Keratinocyte (primary cell): ENCODE data around the gene LARGE1. TPM values are rescaled to one million over a fixed set of nuclear protein-coding genes. Genes with fewer than 3 reads are reported as not detected.

Source experiments
- DNase-seq: peaks from one replicate; pipeline ENCODE4 v3.0.0-alpha.2; 2011; ENCODE audit warnings: low read depth, missing footprints, low spot score
- FAIRE-seq: peaks from 2 replicates; lab custom pipeline; 2011; peaks lifted over from hg19 to GRCh38; lab: Jason Lieb, UNC
- H2AFZ ChIP-seq: 2 replicates; pipeline ENCODE4 v1.6.0; 2012; ENCODE audit warnings: low read length, control low read depth, inconsistent platforms; ENCODE audit not compliant: control insufficient read depth
- H3K27ac ChIP-seq: 2 replicates; pipeline ENCODE4 v1.5.1; 2011; ENCODE audit warnings: low read length; ENCODE audit not compliant: control insufficient read depth, insufficient read depth
- H3K27me3 ChIP-seq: 3 replicates; pipeline ENCODE4 v1.6.0; 2011; ENCODE audit warnings: low read length; ENCODE audit not compliant: control insufficient read depth, insufficient read depth; ENCODE audit errors: extremely low read depth
- H3K36me3 ChIP-seq, 2 experiments: 2 replicates in 1 of 2; 3 replicates in 1 of 2; pipeline ENCODE4 v1.5.1; 2011; ENCODE audit warnings: low read length in 2 of 2, mild to moderate bottlenecking in 1 of 2; ENCODE audit not compliant: control insufficient read depth in 2 of 2, insufficient read depth in 2 of 2; ENCODE audit errors: extremely low read depth in 1 of 2
- H3K4me1 ChIP-seq: 3 replicates; pipeline ENCODE4 v1.5.1; 2011; ENCODE audit warnings: low read length; ENCODE audit not compliant: control insufficient read depth, insufficient read depth; ENCODE audit errors: extremely low read depth
- H3K4me2 ChIP-seq: 3 replicates; pipeline ENCODE4 v1.6.0; 2011; ENCODE audit warnings: low read depth, low read length; ENCODE audit not compliant: control insufficient read depth, insufficient read depth; ENCODE audit errors: extremely low read depth
- H3K4me3 ChIP-seq, 3 experiments: fragments of 200-600 bp in 1 of 3; sonication (generic) in 1 of 3; 2 replicates in 2 of 3; 3 replicates in 1 of 3; pipeline ENCODE4 v1.5.1; 2011 to 2016; ENCODE audit warnings: low read length in 3 of 3, mild to moderate bottlenecking in 3 of 3, control low read depth in 2 of 3, inconsistent platforms in 1 of 3, low read depth in 1 of 3, mixed read lengths in 1 of 3, mixed run types in 1 of 3, moderate library complexity in 1 of 3; ENCODE audit not compliant: control insufficient read depth in 2 of 3, insufficient read depth in 2 of 3; ENCODE audit errors: extremely low read depth in 1 of 3
- H3K79me2 ChIP-seq: 2 replicates; pipeline ENCODE4 v1.6.0; 2012; ENCODE audit warnings: low read length; ENCODE audit not compliant: control insufficient read depth, insufficient read depth
- H3K9ac ChIP-seq: 3 replicates; pipeline ENCODE4 v1.6.0; 2011; ENCODE audit warnings: low read length; ENCODE audit not compliant: control insufficient read depth, insufficient read depth; ENCODE audit errors: extremely low read depth
- H3K9me1 ChIP-seq: 3 replicates; pipeline ENCODE4 v1.6.0; 2011; ENCODE audit warnings: low read length; ENCODE audit not compliant: control insufficient read depth, insufficient read depth; ENCODE audit errors: extremely low read depth
- H3K9me3 ChIP-seq: 2 replicates; pipeline ENCODE4 v1.5.1; 2012; ENCODE audit warnings: low read depth, low read length; ENCODE audit not compliant: control insufficient read depth
- H4K20me1 ChIP-seq: 3 replicates; pipeline ENCODE4 v1.6.0; 2011; ENCODE audit warnings: low read length; ENCODE audit not compliant: control insufficient read depth, insufficient read depth; ENCODE audit errors: extremely low read depth
- CTCF ChIP-seq, 3 experiments: IDR thresholded peaks in 1 of 3; conservative IDR thresholded peaks in 1 of 3; optimal IDR thresholded peaks in 1 of 3; 2 replicates in 2 of 3; 3 replicates in 1 of 3; pipeline versions ENCODE3 to v1.5.1; 2011; ENCODE audit warnings: low read length in 3 of 3, mild to moderate bottlenecking in 3 of 3, moderate library complexity in 2 of 3, control low read depth in 1 of 3, inconsistent platforms in 1 of 3; ENCODE audit not compliant: insufficient read depth in 2 of 3; ENCODE audit errors: extremely low read depth in 1 of 3
- EZH2 ChIP-seq: IDR thresholded peaks from one replicate; pipeline ENCODE4 v1.6.1; 2012; ENCODE audit warnings: inconsistent platforms, mild to moderate bottlenecking, low read length, moderate library complexity
- dilution Hi-C: fragments of 300-500 bp; cut with MboI; formaldehyde crosslinking; loops from one replicate; pipeline ENCODE4 v1.7.0; 2020; ENCODE audit warnings: low sequenced_read_pairs; ENCODE audit not compliant: extremely low pct_ligation_motif_present
- polyA plus RNA-seq, 5 experiments: library from polyadenylated mRNA; depleted of rRNA in 3 of 5; stranded (reverse) in 3 of 5; stranded (forward) in 1 of 5; unstranded in 1 of 5; fragments of >200 nt; gene quantifications; 1 replicate in 1 of 5; 2 replicates in 3 of 5; 3 replicates in 1 of 5; pipeline versions ENCODE4 v1.2.1 to v1.2.3, GENCODE V29; 2011 to 2012; ENCODE audit warnings: missing spikeins in 2 of 5, low read depth in 1 of 5, low replicate concordance in 1 of 5

The LARGE1 gene
- polyA plus RNA-seq, 1 donor (not counting 4 experiments of a cell fraction or from before 2014, with no cell fraction given): 4.5 TPM

GRCh38 chr22:33666279-33666960, 253.9 kb downstream of the LARGE1 start:
- FAIRE-seq (no peak), DNase-seq (no peak)
- no peak overlapping the region for H3K4me2 ChIP-seq
- TF ChIP-seq CTCF (optimal IDR thresholded peaks at IDR 0.05 in 1 of 3, IDR thresholded peaks at IDR 0.05 in 1 of 3, conservative IDR thresholded peaks at IDR 0.05 in 1 of 3; ENCODE audit: extremely low read depth in 1 of 3, insufficient read depth in 2 of 3, low read length in 3 of 3) (no peak), EZH2 (no peak)
- H3K27me3 ChIP-seq: no peaks in the 10 kb centered on the region
- H3K36me3 ChIP-seq: no peaks in the 10 kb centered on the region
- no peak overlapping the region for H2AFZ ChIP-seq
- H3K9me1 ChIP-seq: no peaks in the 10 kb centered on the region
- H3K4me1 ChIP-seq: no peaks in the 10 kb centered on the region
- dilution Hi-C loops: no loop called here
- H3K79me2 ChIP-seq: no peaks in the 10 kb centered on the region
- H3K9ac ChIP-seq: no peak overlapping the region
- H3K4me3 ChIP-seq: no peak overlapping the region
- no peaks in the 10 kb centered on the region for H3K9me3 ChIP-seq
- no peak overlapping the region for H3K27ac ChIP-seq
- no peaks in the 10 kb centered on the region for H4K20me1 ChIP-seq

- Histone ChIP-seq H3K27me3 (no peaks in the 10 kb centered on the region), H2AFZ (no peak overlapping the region), H4K20me1 (no peaks in the 10 kb centered on the region), H3K4me3 (no peak overlapping the region), H3K4me1 (no peaks in the 10 kb centered on the region), H3K9me1 (no peaks in the 10 kb centered on the region), H3K4me2 (no peak overlapping the region), H3K36me3 (no peaks in the 10 kb centered on the region), H3K9ac (no peak overlapping the region), H3K79me2 (no peaks in the 10 kb centered on the region), H3K27ac (no peak overlapping the region), H3K9me3 (no peaks in the 10 kb centered on the region)
- dilution Hi-C loops: no loop called here
- no peak for TF ChIP-seq EZH2
- no peak for TF ChIP-seq CTCF (optimal IDR thresholded peaks at IDR 0.05 in 1 of 3, IDR thresholded peaks at IDR 0.05 in 1 of 3, conservative IDR thresholded peaks at IDR 0.05 in 1 of 3; ENCODE audit: extremely low read depth in 1 of 3, insufficient read depth in 2 of 3, low read length in 3 of 3)
- no peak for DNase-seq
- no peak for FAIRE-seq
Observed at GRCh38 chr22:33659448-33659847, 260.8 kb downstream of the LARGE1 start.
